WTC11 (cell line): ENCODE data around the gene TSPAN32.

ENCODE experiments used
- E2F1 ChIP-seq: sonication (generic); formaldehyde crosslinking; IDR thresholded peaks from 2 replicates; pipeline ENCODE4 v1.8.0; 2022; ENCODE audit warnings: mild to moderate bottlenecking, missing genetic modification reagents
- USF2 ChIP-seq: sonication (generic); formaldehyde crosslinking; IDR thresholded peaks from 2 replicates; pipeline ENCODE4 v1.8.1; 2023; ENCODE audit warnings: mild to moderate bottlenecking, missing genetic modification reagents, moderate library complexity

- TF ChIP-seq E2F1 (CRISPR knock-in tag) (no peak), USF2 (no peak)
These were observed 40.2 kb upstream of the TSPAN32 start for GRCh38 chr11:2261436-2262230.
